ENCODE measurements around the gene DUSP14.
A peak's percentile ranks its signal among the peaks of the same experiment; 100 is the strongest.
"Not testable (repeated sequence)": the region's sequence is repeated elsewhere in the genome, so short reads cannot be mapped to it uniquely, and the experiment has no call there.

The DUSP14 gene

GRCh38 chr17:37489197-37490001, at the start of gene DUSP14:
Gene DUSP14 (plus strand): TSS chr17:37489891. CDS start chr17:37512273, 22,382 bp downstream.
- FAIRE-seq (no peak), DNase-seq (ENCODE audit: low spot score) (peak; percentile 68)

GRCh38 chr17:37440424-37440823, 49.3 kb upstream of the DUSP14 start:
- no peak for DNase-seq (ENCODE audit: low spot score)
- no peak for FAIRE-seq

GRCh38 chr17:37441369-37442014, 48.2 kb upstream of the DUSP14 start:
- not testable (repeated sequence) for FAIRE-seq

GRCh38 chr17:37446027-37446426, 43.7 kb upstream of the DUSP14 start:
- FAIRE-seq (no peak), DNase-seq (ENCODE audit: low spot score) (peak; percentile 88)

More at GRCh38 chr17:37441369-37442014, 48.2 kb upstream of the DUSP14 start:
- not testable (repeated sequence) for DNase-seq (ENCODE audit: low spot score)

- DNase-seq (ENCODE audit: low spot score), result peak; percentile 55
- no peak for FAIRE-seq
Measured at GRCh38 chr17:37447641-37448040, 42.0 kb upstream of the DUSP14 start.

- no peak for FAIRE-seq
Measured at GRCh38 chr17:37450112-37450511, 39.6 kb upstream of the DUSP14 start.

GRCh38 chr17:37457801-37458200, 31.9 kb upstream of the DUSP14 start:
- not testable (repeated sequence) for FAIRE-seq; DNase-seq (ENCODE audit: low spot score)

More at GRCh38 chr17:37450112-37450511, 39.6 kb upstream of the DUSP14 start:
- no peak for DNase-seq (ENCODE audit: low spot score)

GRCh38 chr17:37458805-37459204, 30.9 kb upstream of the DUSP14 start:
- FAIRE-seq (no peak), DNase-seq (ENCODE audit: low spot score) (peak; percentile 67)

- no peak for DNase-seq (ENCODE audit: low spot score)
- no peak for FAIRE-seq
Measured at GRCh38 chr17:37461668-37462067, 28.0 kb upstream of the DUSP14 start.

- no peak for DNase-seq (ENCODE audit: low spot score)
- no peak for FAIRE-seq
Measured at GRCh38 chr17:37462492-37462891, 27.2 kb upstream of the DUSP14 start.

GRCh38 chr17:37463039-37463438, 26.7 kb upstream of the DUSP14 start:
- DNase-seq (ENCODE audit: low spot score) (no peak), FAIRE-seq (no peak)

GRCh38 chr17:37465069-37465616, 24.5 kb upstream of the DUSP14 start:
- DNase-seq (ENCODE audit: low spot score) (peak; percentile 31), FAIRE-seq (no peak)

GRCh38 chr17:37466471-37466870, 23.2 kb upstream of the DUSP14 start:
- DNase-seq (ENCODE audit: low spot score) (no peak), FAIRE-seq (no peak)

- no peak for FAIRE-seq
- no peak for DNase-seq (ENCODE audit: low spot score)
Measured at GRCh38 chr17:37470181-37470580, 19.5 kb upstream of the DUSP14 start.

GRCh38 chr17:37475731-37476420, 13.8 kb upstream of the DUSP14 start:
- DNase-seq (ENCODE audit: low spot score) (no peak), FAIRE-seq (no peak)

- no peak for FAIRE-seq
- DNase-seq (ENCODE audit: low spot score), result no peak
Measured at GRCh38 chr17:37476431-37477120, 13.1 kb upstream of the DUSP14 start.

- DNase-seq (ENCODE audit: low spot score) (no peak), FAIRE-seq (no peak)
Measured at GRCh38 chr17:37478187-37478586, 11.5 kb upstream of the DUSP14 start.

- FAIRE-seq (no peak), DNase-seq (ENCODE audit: low spot score) (no peak)
Measured at GRCh38 chr17:37479025-37479424, 10.7 kb upstream of the DUSP14 start.

GRCh38 chr17:37480427-37480826, 9.3 kb upstream of the DUSP14 start:
- DNase-seq (ENCODE audit: low spot score), result no peak
- FAIRE-seq, result no peak

GRCh38 chr17:37481001-37481665, 8.6 kb upstream of the DUSP14 start:
- DNase-seq (ENCODE audit: low spot score) (no peak), FAIRE-seq (no peak)

All from RCC 7860 (cell line).